Spleen (tissue), 11 donors: Measurements from ENCODE around the gene AKT3. TPM values are rescaled to one million over a fixed set of nuclear protein-coding genes. Genes with fewer than 3 reads are reported as not detected.

Experiments used
- DNase-seq: peaks from one replicate; pipeline ENCODE4 v3.0.0-alpha.2; 2020
- H3K27ac ChIP-seq, 8 donors: fragments of 200-600 bp; sonication (generic) in 7 of 8; 1 replicate in 4 of 8; 2 replicates in 4 of 8; pipeline versions ENCODE4 v1.5.0 to v1.8.0; 2016 to 2021; ENCODE audit warnings: inconsistent platforms in 4 of 8, mild to moderate bottlenecking in 4 of 8, moderate library complexity in 1 of 8
- H3K27me3 ChIP-seq, 7 donors: fragments of 200-600 bp; sonication (generic) in 6 of 7; replicated peaks in 1 of 7; 1 replicate in 4 of 7; 2 replicates in 3 of 7; pipeline versions ENCODE4 v1.5.0 to v1.8.0; 2016 to 2021; ENCODE audit warnings: inconsistent platforms in 3 of 7, mild to moderate bottlenecking in 1 of 7
- H3K36me3 ChIP-seq, 6 donors: fragments of 200-600 bp; sonication (generic) in 5 of 6; 1 replicate in 4 of 6; 2 replicates in 2 of 6; pipeline versions ENCODE4 v1.5.0 to v1.8.0; 2016 to 2021; ENCODE audit warnings: inconsistent platforms in 2 of 6
- H3K4me1 ChIP-seq, 6 donors: fragments of 200-600 bp; sonication (generic) in 5 of 6; 1 replicate in 3 of 6; 2 replicates in 3 of 6; pipeline versions ENCODE4 v1.5.0 to v1.8.0; 2016 to 2021; ENCODE audit warnings: inconsistent platforms in 3 of 6
- H3K4me3 ChIP-seq, 8 donors: fragments of 200-600 bp; sonication (generic) in 7 of 8; 1 replicate in 4 of 8; 2 replicates in 4 of 8; pipeline versions ENCODE4 v1.5.0 to v1.8.0; 2016 to 2021; ENCODE audit warnings: inconsistent platforms in 4 of 8, mild to moderate bottlenecking in 4 of 8, moderate library complexity in 2 of 8
- H3K9me3 ChIP-seq, 8 donors: fragments of 200-600 bp; sonication (generic) in 7 of 8; 1 replicate in 4 of 8; 2 replicates in 4 of 8; pipeline versions ENCODE4 v1.5.0 to v1.8.0; 2016 to 2021; ENCODE audit warnings: inconsistent platforms in 4 of 8
- POLR2A ChIP-seq, 3 donors: fragments of 450-650 bp; IDR thresholded peaks; one replicate each; pipeline ENCODE4 v1.5.1; 2017; ENCODE audit warnings: antibody characterized with exemption in 3 of 3, mild to moderate bottlenecking in 1 of 3
- POLR2AphosphoS5 ChIP-seq, 3 donors: sonication (generic); formaldehyde crosslinking; IDR thresholded peaks; one replicate each; pipeline ENCODE4 v1.5.1; 2017; ENCODE audit warnings: antibody characterized with exemption in 3 of 3
- WGBS, 5 donors: extraction: QIAGEN DNeasy Blood & Tissue Kit in 3 of 5; methylation state at CpG; one replicate each; pipeline versions ENCODE4 v1.1.5 to v1.1.7; 2013 to 2018; 5-methylcytosine and 5-hydroxymethylcytosine counted together
- intact Hi-C: fragments of 100-400 bp; cut with DNase I; formaldehyde crosslinking; loops from one replicate; pipeline ENCODE4 v1.15.0; 2023; ENCODE audit warnings: low total_unique reads
- polyA plus RNA-seq, 3 donors: library from polyadenylated mRNA; stranded (reverse); fragments of 200-250 nt; gene quantifications; one replicate each; pipeline ENCODE4 v1.2.1, GENCODE V29; 2013
- total RNA-seq, 7 donors: library from RNA; depleted of rRNA in 3 of 7; stranded (reverse); fragments of >200 nt in 3 of 7; fragmentation: NEBNext Ultra II Directional in 4 of 7; extraction: Animal tissue kit (Norgen Biotek cat#: 25700) in 4 of 7; gene quantifications; one replicate each; pipeline versions ENCODE4 v1.1.0 to v1.2.1, GENCODE V29; 2016 to 2021
- TF ChIP-seq, protein P1 (sequence below), 11 experiments: fragments of 200-600 bp in 7 of 11; fragments of 450-650 bp in 4 of 11; sonication (generic) in 4 of 11; IDR thresholded peaks in 8 of 11; conservative IDR thresholded peaks in 3 of 11; 1 replicate in 7 of 11; 2 replicates in 4 of 11; pipeline versions ENCODE4 v1.4.0 to v1.8.0; 2016 to 2021; ENCODE audit warnings: antibody characterized with exemption in 11 of 11, inconsistent platforms in 4 of 11, mild to moderate bottlenecking in 1 of 11
- donor health status: healthy with polysubstance abuse.
- donor health status: DM: no; HTN: no; CAD: no; lungs with moderate emphysema.
- donor health status: DM: no; HTN: no; CAD: no.
- donor health status: Bipolar disorder and iron deficiency.
- donor health status: healthy.
- donor health status: DM: no; HTN: no; CAD: no.
- donor health status: DM: yes; HTN: yes; CAD: no.

Gene AKT3
- total and polyA plus RNA-seq, 10 donors = 4.3 to 91.3 (median 46.4) TPM

DNA sequence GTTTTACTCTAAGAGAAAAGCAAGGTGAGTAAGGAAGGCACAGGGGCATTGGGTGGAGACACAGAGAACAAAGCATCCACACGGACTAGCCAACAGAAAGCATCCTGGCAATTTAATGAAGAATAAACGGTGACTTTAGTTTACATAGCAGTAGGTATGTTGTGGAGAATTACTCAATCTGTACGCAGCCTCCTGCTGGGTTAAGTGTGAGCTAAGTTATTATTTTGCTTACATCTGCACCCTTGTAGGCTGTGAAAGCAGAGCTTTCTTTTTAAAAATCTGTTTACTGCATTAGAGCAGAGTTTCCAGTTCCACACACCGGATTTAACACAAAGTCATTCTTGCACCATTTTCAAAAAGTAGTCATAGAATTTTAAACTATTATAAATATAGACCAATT lies 144.5 kb downstream of the AKT3 start:
- Histone ChIP-seq H3K27ac (no peak overlapping the region), H3K36me3 (no peaks in the 10 kb centered on the region), H3K9me3 (no peaks in the 10 kb centered on the region), H3K4me1 (peaks cover 0 to 3% (median 2%) of the 10 kb centered on the region in 6 donors), H3K27me3 (no peaks in the 10 kb centered on the region), H3K4me3 (no peak overlapping the region)
- no peak for TF ChIP-seq POLR2AphosphoS5 (IDR thresholded peaks at IDR 0.05)
- no peak for TF ChIP-seq POLR2A (IDR thresholded peaks at IDR 0.05)
- TF ChIP-seq, protein P1, sequence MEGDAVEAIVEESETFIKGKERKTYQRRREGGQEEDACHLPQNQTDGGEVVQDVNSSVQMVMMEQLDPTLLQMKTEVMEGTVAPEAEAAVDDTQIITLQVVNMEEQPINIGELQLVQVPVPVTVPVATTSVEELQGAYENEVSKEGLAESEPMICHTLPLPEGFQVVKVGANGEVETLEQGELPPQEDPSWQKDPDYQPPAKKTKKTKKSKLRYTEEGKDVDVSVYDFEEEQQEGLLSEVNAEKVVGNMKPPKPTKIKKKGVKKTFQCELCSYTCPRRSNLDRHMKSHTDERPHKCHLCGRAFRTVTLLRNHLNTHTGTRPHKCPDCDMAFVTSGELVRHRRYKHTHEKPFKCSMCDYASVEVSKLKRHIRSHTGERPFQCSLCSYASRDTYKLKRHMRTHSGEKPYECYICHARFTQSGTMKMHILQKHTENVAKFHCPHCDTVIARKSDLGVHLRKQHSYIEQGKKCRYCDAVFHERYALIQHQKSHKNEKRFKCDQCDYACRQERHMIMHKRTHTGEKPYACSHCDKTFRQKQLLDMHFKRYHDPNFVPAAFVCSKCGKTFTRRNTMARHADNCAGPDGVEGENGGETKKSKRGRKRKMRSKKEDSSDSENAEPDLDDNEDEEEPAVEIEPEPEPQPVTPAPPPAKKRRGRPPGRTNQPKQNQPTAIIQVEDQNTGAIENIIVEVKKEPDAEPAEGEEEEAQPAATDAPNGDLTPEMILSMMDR (IDR thresholded peaks at IDR 0.05 in 8 of 11, conservative IDR thresholded peaks at IDR 0.05 in 3 of 11) = no peak
- no peak for DNase-seq
- WGBS, 5 donors = 85 to 95% (median 89%) methylated on average over 4 of the region's 4 CpGs
- intact Hi-C loops = no loop called here

DNA sequence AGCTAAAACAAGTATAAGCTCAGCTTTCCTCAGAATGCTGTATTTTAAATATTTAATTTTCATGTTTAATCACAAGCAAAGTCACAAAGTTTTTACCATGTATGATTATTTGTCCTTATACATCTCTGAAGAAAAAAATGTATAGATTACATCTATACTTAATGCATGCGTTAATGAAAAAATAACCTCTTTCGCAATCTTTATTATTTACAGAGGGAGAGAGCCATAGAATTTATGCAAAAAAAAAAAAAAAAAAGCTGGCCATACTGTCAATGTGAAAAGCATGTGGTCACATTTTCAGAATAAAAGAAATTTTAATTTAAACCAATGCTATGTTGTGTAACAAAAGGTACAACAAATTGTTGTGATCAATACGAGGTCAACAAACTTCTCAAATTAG lies 148.2 kb downstream of the AKT3 start:
- Histone ChIP-seq H3K27ac (no peak overlapping the region), H3K4me1 (no peaks in the 10 kb centered on the region), H3K27me3 (no peaks in the 10 kb centered on the region), H3K36me3 (no peaks in the 10 kb centered on the region), H3K9me3 (no peaks in the 10 kb centered on the region), H3K4me3 (no peak overlapping the region)
- no peak for DNase-seq
- TF ChIP-seq POLR2A (IDR thresholded peaks at IDR 0.05) (no peak), POLR2AphosphoS5 (IDR thresholded peaks at IDR 0.05) (no peak)
- WGBS, 5 donors = 95 to 98% (median 96%) methylated on average over 3 of the region's 3 CpGs
- intact Hi-C loops = no loop called here

DNA sequence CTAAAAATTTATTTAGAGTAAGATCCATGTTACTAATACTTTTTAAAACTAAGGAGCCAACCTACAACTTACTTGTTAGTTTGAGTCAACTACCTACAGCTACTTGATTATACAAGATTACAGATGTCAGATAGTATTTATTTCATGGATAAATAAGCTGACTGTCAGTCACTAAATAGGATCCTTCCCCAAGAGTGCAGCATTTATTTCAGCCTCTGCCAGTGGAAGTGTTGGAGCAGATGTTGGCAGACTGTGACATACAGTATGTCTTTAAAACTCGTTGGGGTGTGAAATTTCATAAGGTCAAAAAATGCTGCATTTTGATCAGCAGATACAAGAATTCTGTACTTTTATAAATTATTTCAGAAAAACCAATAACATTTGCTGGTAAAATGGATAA lies 156.2 kb downstream of the AKT3 start:
- Histone ChIP-seq H3K9me3 (no peaks in the 10 kb centered on the region), H3K4me3 (no peak overlapping the region), H3K36me3 (peaks cover 0 to 38% (median 0%) of the 10 kb centered on the region in 6 donors), H3K4me1 (no peaks in the 10 kb centered on the region), H3K27me3 (no peaks in the 10 kb centered on the region), H3K27ac (no peak overlapping the region)
- intact Hi-C loops = no loop called here
- TF ChIP-seq POLR2A (IDR thresholded peaks at IDR 0.05) = no peak
- TF ChIP-seq, protein P1 (IDR thresholded peaks at IDR 0.05 in 8 of 11, conservative IDR thresholded peaks at IDR 0.05 in 3 of 11) = no peak
- TF ChIP-seq POLR2AphosphoS5 (IDR thresholded peaks at IDR 0.05) = no peak
- no peak for DNase-seq
- 53 to 88% (median 79%) methylated on average over 1 of the region's 1 CpG for WGBS, 5 donors

DNA sequence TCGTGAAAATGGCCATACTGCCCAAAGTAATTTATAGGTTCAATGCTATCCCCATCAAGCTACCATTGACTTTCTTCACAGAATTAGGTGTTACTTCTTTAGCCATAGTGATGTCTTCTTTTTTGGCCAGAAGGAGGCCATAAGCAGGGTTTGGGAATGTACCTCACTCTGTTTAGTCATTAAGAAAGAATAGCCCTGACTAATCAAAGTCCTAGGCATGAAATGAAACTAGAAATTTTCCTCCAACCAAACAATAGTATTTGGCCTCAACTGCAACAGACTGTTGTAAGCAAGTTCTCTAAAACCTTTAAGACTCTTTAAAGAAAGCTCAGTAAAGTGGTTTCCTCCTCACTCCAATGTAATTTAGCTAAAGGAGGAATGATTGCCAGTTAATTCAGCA lies 163.9 kb downstream of the AKT3 start:
- DNase-seq = no peak
- Histone ChIP-seq H3K27me3 (no peaks in the 10 kb centered on the region), H3K9me3 (no peaks in the 10 kb centered on the region), H3K36me3 (peaks cover 0 to 60% (median 0%) of the 10 kb centered on the region in 6 donors), H3K4me3 (no peak overlapping the region), H3K4me1 (no peaks in the 10 kb centered on the region), H3K27ac (no peak overlapping the region)
- intact Hi-C loops = no loop called here
- WGBS, 5 donors = 94 to 100% (median 96%) methylated on average over 1 of the region's 1 CpG
- TF ChIP-seq, protein P1 (IDR thresholded peaks at IDR 0.05 in 8 of 11, conservative IDR thresholded peaks at IDR 0.05 in 3 of 11) = no peak
- TF ChIP-seq POLR2A (IDR thresholded peaks at IDR 0.05) (no peak), POLR2AphosphoS5 (IDR thresholded peaks at IDR 0.05) (no peak)

DNA sequence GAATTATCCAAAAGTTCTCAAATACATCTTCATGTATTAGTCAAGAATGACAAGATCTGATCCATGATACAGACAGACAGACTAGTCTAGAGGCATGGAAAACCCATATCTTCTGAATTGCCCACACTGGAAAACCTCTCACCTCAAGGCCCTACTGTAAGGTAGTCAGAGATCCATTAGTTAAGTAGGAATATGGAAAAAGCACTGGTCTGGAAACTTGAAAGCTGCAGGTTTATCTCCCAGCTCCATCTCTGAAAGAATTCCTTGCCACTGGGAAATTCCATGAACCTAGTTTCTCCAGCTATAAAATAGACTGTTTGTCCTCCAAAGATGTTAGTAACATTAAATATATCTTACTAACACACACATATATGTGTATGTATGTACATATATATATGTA lies 169.2 kb downstream of the AKT3 start:
- Histone ChIP-seq H3K4me3 (no peak overlapping the region), H3K9me3 (no peaks in the 10 kb centered on the region), H3K4me1 (no peaks in the 10 kb centered on the region), H3K27me3 (no peaks in the 10 kb centered on the region), H3K36me3 (peaks cover 0 to 30% (median 2%) of the 10 kb centered on the region in 6 donors), H3K27ac (no peak overlapping the region)
- intact Hi-C loops = no loop called here
- DNase-seq = no peak
- TF ChIP-seq POLR2A (IDR thresholded peaks at IDR 0.05) = no peak
- TF ChIP-seq POLR2AphosphoS5 (IDR thresholded peaks at IDR 0.05) = no peak
- TF ChIP-seq, protein P1 (IDR thresholded peaks at IDR 0.05 in 8 of 11, conservative IDR thresholded peaks at IDR 0.05 in 3 of 11) = no peak
